GM18867 (cell line): ENCODE data around the gene SPOCD1.

Source experiments
- ATAC-seq: cut with Tn5 transposase; IDR thresholded peaks from one replicate; pipeline ENCODE4 v1.9.1; 2021; ENCODE audit warnings: mild to moderate bottlenecking, moderate library complexity; ENCODE audit not compliant: unreplicated experiment

SPOCD1 gene

GRCh38 chr1:31801458-31801857 is 14.4 kb downstream of the SPOCD1 start:
- ATAC-seq, result no peak

GRCh38 chr1:31800674-31800967 is 15.2 kb downstream of the SPOCD1 start:
- ATAC-seq, result no peak

GRCh38 chr1:31799895-31800673 is 15.7 kb downstream of the SPOCD1 start:
- no peak for ATAC-seq

GRCh38 chr1:31799196-31799894 is 16.5 kb downstream of the SPOCD1 start:
- ATAC-seq, result no peak

- ATAC-seq, result no peak
Measured at GRCh38 chr1:31798433-31799195, 17.2 kb downstream of the SPOCD1 start.

- ATAC-seq, result no peak
Measured at GRCh38 chr1:31798086-31798432, 17.8 kb downstream of the SPOCD1 start.

GRCh38 chr1:31797216-31797615 is 18.6 kb downstream of the SPOCD1 start:
- no peak for ATAC-seq

GRCh38 chr1:31796707-31797106 is 19.1 kb downstream of the SPOCD1 start:
- ATAC-seq, result no peak

- ATAC-seq, result no peak
Measured at GRCh38 chr1:31795801-31796621, 19.8 kb downstream of the SPOCD1 start.

- ATAC-seq, result no peak
Measured at GRCh38 chr1:31795096-31795675, 20.6 kb downstream of the SPOCD1 start.

- ATAC-seq, result no peak
Measured at GRCh38 chr1:31793586-31794285, 22.1 kb downstream of the SPOCD1 start.

- no peak for ATAC-seq
Measured at GRCh38 chr1:31793086-31793485, 22.7 kb downstream of the SPOCD1 start.

- no peak for ATAC-seq
Measured at GRCh38 chr1:31792541-31792940, 23.3 kb downstream of the SPOCD1 start.

GRCh38 chr1:31792116-31792515 is 23.7 kb downstream of the SPOCD1 start:
- ATAC-seq, result no peak

GRCh38 chr1:31791131-31791858 is 24.5 kb downstream of the SPOCD1 start:
- ATAC-seq, result no peak

GRCh38 chr1:31790641-31791091 is 25.2 kb downstream of the SPOCD1 start:
- ATAC-seq, result no peak

GRCh38 chr1:31790140-31790539 is 25.7 kb downstream of the SPOCD1 start:
- no peak for ATAC-seq

GRCh38 chr1:31789259-31790065 is 26.4 kb downstream of the SPOCD1 start:
- ATAC-seq, result peak; percentile 52
